HepG2 (cell line): ENCODE results near the gene HLF. TPM values are rescaled to one million over a fixed set of nuclear protein-coding genes. Genes with fewer than 3 reads are reported as not detected.

Experiments used
- CENPT ChIP-seq: sonication (generic); formaldehyde crosslinking; IDR thresholded peaks from 2 replicates; pipeline ENCODE4 v1.8.0; 2022; ENCODE audit warnings: low read depth, mild to moderate bottlenecking, moderate library complexity, missing genetic modification reagents
- EZH2 ChIP-seq: conservative IDR thresholded peaks from 2 replicates; pipeline ENCODE4 v1.6.1; 2012; ENCODE audit warnings: mild to moderate bottlenecking, low read depth, low read length, moderate library complexity
- HCFC1 ChIP-seq: fragments of 150-350 bp; IDR thresholded peaks from 2 replicates; pipeline ENCODE4 v1.6.1; 2014; ENCODE audit warnings: low read depth, low read length
- KAT8 ChIP-seq: IDR thresholded peaks from 2 replicates; pipeline ENCODE4 v1.6.1; 2016; ENCODE audit warnings: missing genetic modification reagents, missing compliant biosample characterization
- KDM6A ChIP-seq: IDR thresholded peaks from 2 replicates; pipeline ENCODE4 v1.6.1; 2016; ENCODE audit warnings: low read depth
- MAFK ChIP-seq, 2 experiments: IDR thresholded peaks in 1 of 2; conservative IDR thresholded peaks in 1 of 2; 2 replicates each; pipeline ENCODE4 v1.6.1; 2011; ENCODE audit warnings: improper control_type of control experiment in 2 of 2, low read length in 2 of 2
- NFIC ChIP-seq: IDR thresholded peaks from 2 replicates; pipeline ENCODE4 v1.6.1; 2012; ENCODE audit warnings: mild to moderate bottlenecking, low read length, inconsistent platforms
- ONECUT2 ChIP-seq: sonication (generic); formaldehyde crosslinking; IDR thresholded peaks from 2 replicates; pipeline ENCODE4 v1.4.0; 2020; ENCODE audit warnings: missing genetic modification reagents
- PAF1 ChIP-seq: IDR thresholded peaks from 2 replicates; pipeline ENCODE4 v1.6.1; 2016; ENCODE audit warnings: missing genetic modification reagents, missing compliant biosample characterization
- ZNF263 ChIP-seq: sonication (generic); formaldehyde crosslinking; IDR thresholded peaks from 2 replicates; pipeline ENCODE4 v1.4.0; 2020; ENCODE audit warnings: missing genetic modification reagents
- ZNF3 ChIP-seq: IDR thresholded peaks from 2 replicates; pipeline ENCODE4 v1.7.0; 2017; ENCODE audit warnings: inconsistent platforms
- ZNF775 ChIP-seq: sonication (generic); formaldehyde crosslinking; IDR thresholded peaks from 2 replicates; pipeline ENCODE4 v1.4.0; 2020; ENCODE audit warnings: missing genetic modification reagents, mild to moderate bottlenecking, moderate library complexity, borderline replicate concordance
- ZNF850 ChIP-seq: sonication (generic); formaldehyde crosslinking; conservative IDR thresholded peaks from 2 replicates; pipeline ENCODE4 v1.9.0; 2021; ENCODE audit warnings: mild to moderate bottlenecking, missing genetic modification reagents
- polyA plus RNA-seq, 8 experiments: library from polyadenylated mRNA; depleted of rRNA in 3 of 8; stranded (reverse) in 7 of 8; unstranded in 1 of 8; fragments of >200 nt; fragmentation: Illumina TruSeq in 4 of 8; extraction: Trizol in 4 of 8; gene quantifications; 2 replicates each; pipeline versions ENCODE4 v1.2.1 to v1.2.3, GENCODE V29; 2011 to 2016; ENCODE audit warnings: low read depth in 4 of 8, missing spikeins in 1 of 8, mixed read lengths in 1 of 8; ENCODE audit not compliant: insufficient read depth in 1 of 8
- total RNA-seq, 5 experiments: library from RNA; depleted of rRNA; stranded (reverse); fragments of >200 nt; fragmentation: Illumina TruSeq; extraction: Trizol; gene quantifications; 2 replicates each; pipeline ENCODE4 v1.2.3, GENCODE V29; 2016; ENCODE audit warnings: low read depth in 1 of 5
- TF ChIP-seq, protein P1 (sequence below): sonication (generic); formaldehyde crosslinking; IDR thresholded peaks from 2 replicates; pipeline ENCODE4 v1.5.0; 2020; ENCODE audit warnings: mild to moderate bottlenecking, missing genetic modification reagents
- TF ChIP-seq, protein P2 (sequence below), 2 experiments: sonication (generic) in 1 of 2; formaldehyde crosslinking in 1 of 2; IDR thresholded peaks; 2 replicates each; pipeline versions ENCODE4 v1.6.1 to v1.9.0; 2014 to 2022; ENCODE audit warnings: antibody characterized with exemption in 1 of 2, borderline replicate concordance in 1 of 2, inconsistent platforms in 1 of 2, low read depth in 1 of 2, missing genetic modification reagents in 1 of 2
- TF ChIP-seq, protein P3 (sequence below): sonication (generic); formaldehyde crosslinking; IDR thresholded peaks from 2 replicates; pipeline ENCODE4 v1.5.0; 2020; ENCODE audit warnings: mild to moderate bottlenecking, missing genetic modification reagents, borderline replicate concordance
- TF ChIP-seq, protein P4 (sequence below): sonication (generic); formaldehyde crosslinking; IDR thresholded peaks from 2 replicates; pipeline ENCODE4 v1.9.0; 2022; ENCODE audit warnings: low read depth, missing genetic modification reagents

Gene HLF
- total and polyA plus RNA-seq, 2 of the 13 experiments (the other 11 are each of a cell fraction or from before 2014, with no cell fraction given) = 202 to 346 TPM

DNA sequence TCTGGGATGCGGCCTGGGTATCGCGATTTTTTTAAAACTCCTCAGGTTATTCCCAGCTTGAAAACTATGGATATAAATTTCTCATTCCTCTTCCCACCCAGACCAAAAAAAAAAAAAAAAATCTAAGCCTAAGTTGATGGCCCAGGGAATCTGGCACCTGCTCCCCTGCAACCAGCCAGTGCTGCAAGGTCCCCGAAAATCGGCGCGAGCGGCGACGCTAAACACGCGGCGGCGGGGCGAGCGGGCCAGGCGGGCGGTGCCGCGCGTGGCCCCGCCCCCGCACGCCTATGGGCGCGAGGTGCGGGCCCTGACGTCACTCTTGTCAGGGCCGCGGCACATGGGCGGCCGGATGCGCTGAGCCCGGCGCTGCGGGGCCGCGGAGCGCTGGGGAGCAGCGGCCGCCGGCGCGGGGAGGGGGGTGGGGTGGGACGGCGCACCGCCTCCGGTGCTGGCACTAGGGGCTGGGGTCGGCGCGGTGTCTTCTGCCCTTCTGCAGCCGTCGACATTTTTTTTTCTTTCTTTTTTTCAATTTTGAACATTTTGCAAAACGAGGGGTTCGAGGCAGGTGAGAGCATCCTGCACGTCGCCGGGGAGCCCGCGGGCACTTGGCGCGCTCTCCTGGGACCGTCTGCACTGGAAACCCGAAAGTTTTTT is at the start of gene HLF (continued):
- TF ChIP-seq, protein P1, sequence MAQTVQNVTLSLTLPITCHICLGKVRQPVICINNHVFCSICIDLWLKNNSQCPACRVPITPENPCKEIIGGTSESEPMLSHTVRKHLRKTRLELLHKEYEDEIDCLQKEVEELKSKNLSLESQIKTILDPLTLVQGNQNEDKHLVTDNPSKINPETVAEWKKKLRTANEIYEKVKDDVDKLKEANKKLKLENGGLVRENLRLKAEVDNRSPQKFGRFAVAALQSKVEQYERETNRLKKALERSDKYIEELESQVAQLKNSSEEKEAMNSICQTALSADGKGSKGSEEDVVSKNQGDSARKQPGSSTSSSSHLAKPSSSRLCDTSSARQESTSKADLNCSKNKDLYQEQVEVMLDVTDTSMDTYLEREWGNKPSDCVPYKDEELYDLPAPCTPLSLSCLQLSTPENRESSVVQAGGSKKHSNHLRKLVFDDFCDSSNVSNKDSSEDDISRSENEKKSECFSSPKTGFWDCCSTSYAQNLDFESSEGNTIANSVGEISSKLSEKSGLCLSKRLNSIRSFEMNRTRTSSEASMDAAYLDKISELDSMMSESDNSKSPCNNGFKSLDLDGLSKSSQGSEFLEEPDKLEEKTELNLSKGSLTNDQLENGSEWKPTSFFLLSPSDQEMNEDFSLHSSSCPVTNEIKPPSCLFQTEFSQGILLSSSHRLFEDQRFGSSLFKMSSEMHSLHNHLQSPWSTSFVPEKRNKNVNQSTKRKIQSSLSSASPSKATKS (CRISPR knock-in tag) = 0 out of 2 replicates have a peak, but pooled peaks have one; percentile 69
- TF ChIP-seq KAT8 (no peak), KDM6A (CRISPR knock-in tag) (no peak), EZH2 (no peak), HCFC1 (no peak), CENPT (peak; percentile 59; the same call in 1 of the 2 replicates), PAF1 (CRISPR knock-in tag) (no peak), NFIC (no peak), MAFK (conservative IDR thresholded peaks at IDR 0.05 in 1 of 2, IDR thresholded peaks at IDR 0.05 in 1 of 2; ENCODE audit: low read length in 2 of 2) (no peak), ZNF850 (no peak), ZNF775 (CRISPR knock-in tag) (no peak), ONECUT2 (no peak), ZNF263 (CRISPR knock-in tag) (peak; percentile 45; the same call in 1 of the 2 replicates), ZNF3 (CRISPR knock-in tag) (no peak)
- TF ChIP-seq, protein P2, sequence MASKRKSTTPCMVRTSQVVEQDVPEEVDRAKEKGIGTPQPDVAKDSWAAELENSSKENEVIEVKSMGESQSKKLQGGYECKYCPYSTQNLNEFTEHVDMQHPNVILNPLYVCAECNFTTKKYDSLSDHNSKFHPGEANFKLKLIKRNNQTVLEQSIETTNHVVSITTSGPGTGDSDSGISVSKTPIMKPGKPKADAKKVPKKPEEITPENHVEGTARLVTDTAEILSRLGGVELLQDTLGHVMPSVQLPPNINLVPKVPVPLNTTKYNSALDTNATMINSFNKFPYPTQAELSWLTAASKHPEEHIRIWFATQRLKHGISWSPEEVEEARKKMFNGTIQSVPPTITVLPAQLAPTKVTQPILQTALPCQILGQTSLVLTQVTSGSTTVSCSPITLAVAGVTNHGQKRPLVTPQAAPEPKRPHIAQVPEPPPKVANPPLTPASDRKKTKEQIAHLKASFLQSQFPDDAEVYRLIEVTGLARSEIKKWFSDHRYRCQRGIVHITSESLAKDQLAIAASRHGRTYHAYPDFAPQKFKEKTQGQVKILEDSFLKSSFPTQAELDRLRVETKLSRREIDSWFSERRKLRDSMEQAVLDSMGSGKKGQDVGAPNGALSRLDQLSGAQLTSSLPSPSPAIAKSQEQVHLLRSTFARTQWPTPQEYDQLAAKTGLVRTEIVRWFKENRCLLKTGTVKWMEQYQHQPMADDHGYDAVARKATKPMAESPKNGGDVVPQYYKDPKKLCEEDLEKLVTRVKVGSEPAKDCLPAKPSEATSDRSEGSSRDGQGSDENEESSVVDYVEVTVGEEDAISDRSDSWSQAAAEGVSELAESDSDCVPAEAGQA (IDR thresholded peaks at IDR 0.05; ENCODE audit: low read depth) = peak; percentile 34; the same call in 1 of the 2 replicates
- TF ChIP-seq, protein P2 (CRISPR knock-in tag; IDR thresholded peaks at IDR 0.05; ENCODE audit: borderline replicate concordance) = no peak; the same call in 1 of the 2 replicates
- TF ChIP-seq, protein P3, sequence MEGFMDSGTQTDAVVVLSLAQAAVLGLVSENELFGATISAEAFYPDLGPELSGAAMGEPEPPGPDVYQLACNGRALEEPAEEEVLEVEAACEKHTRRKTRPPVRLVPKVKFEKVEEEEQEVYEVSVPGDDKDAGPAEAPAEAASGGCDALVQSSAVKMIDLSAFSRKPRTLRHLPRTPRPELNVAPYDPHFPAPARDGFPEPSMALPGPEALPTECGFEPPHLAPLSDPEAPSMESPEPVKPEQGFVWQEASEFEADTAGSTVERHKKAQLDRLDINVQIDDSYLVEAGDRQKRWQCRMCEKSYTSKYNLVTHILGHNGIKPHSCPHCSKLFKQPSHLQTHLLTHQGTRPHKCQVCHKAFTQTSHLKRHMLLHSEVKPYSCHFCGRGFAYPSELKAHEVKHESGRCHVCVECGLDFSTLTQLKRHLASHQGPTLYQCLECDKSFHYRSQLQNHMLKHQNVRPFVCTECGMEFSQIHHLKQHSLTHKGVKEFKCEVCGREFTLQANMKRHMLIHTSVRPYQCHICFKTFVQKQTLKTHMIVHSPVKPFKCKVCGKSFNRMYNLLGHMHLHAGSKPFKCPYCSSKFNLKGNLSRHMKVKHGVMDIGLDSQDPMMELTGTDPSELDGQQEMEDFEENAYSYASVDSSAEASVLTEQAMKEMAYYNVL (CRISPR knock-in tag) = no peak
- TF ChIP-seq, protein P4, sequence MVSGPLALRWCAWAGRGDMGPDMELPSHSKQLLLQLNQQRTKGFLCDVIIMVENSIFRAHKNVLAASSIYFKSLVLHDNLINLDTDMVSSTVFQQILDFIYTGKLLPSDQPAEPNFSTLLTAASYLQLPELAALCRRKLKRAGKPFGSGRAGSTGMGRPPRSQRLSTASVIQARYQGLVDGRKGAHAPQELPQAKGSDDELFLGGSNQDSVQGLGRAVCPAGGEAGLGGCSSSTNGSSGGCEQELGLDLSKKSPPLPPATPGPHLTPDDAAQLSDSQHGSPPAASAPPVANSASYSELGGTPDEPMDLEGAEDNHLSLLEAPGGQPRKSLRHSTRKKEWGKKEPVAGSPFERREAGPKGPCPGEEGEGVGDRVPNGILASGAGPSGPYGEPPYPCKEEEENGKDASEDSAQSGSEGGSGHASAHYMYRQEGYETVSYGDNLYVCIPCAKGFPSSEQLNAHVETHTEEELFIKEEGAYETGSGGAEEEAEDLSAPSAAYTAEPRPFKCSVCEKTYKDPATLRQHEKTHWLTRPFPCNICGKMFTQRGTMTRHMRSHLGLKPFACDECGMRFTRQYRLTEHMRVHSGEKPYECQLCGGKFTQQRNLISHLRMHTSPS = no peak
